ENCODE measurements around the gene EIF3F.

- no peak for TF ChIP-seq EZH2 (IDR thresholded peaks at IDR 0.05; ENCODE audit: insufficient read depth, poor library complexity, severe bottlenecking)
- TF ChIP-seq EZH2phosphoT487 (IDR thresholded peaks at IDR 0.05; ENCODE audit: insufficient read depth, low read depth): no peak
Observed at GRCh38 chr11:8021920-8022319, 34.8 kb downstream of the EIF3F start.

Data from GM23248 (cell line).